AG09309 (cell line): ENCODE results near the gene WNT4.

ENCODE experiments used
- DNase-seq: peaks from one replicate; pipeline ENCODE4 v3.0.0-alpha.2; 2010; ENCODE audit warnings: low read depth
- H3K4me3 ChIP-seq: 2 replicates; pipeline ENCODE4 v1.5.1; 2011; ENCODE audit warnings: mild to moderate bottlenecking, low read depth, low read length, moderate library complexity; ENCODE audit not compliant: control insufficient read depth
- CTCF ChIP-seq: IDR thresholded peaks from 2 replicates; pipeline ENCODE4 v1.5.1; 2011; ENCODE audit warnings: mild to moderate bottlenecking, low read depth, low read length, inconsistent platforms; ENCODE audit not compliant: insufficient read depth, control insufficient read depth; ENCODE audit errors: missing control alignments

Gene WNT4

GRCh38 chr1:22176258-22176657 is 33.4 kb upstream of the WNT4 start:
- no peak for DNase-seq
- H3K4me3 ChIP-seq: no peak overlapping the region
- TF ChIP-seq CTCF: no peak

- no peak overlapping the region for H3K4me3 ChIP-seq
- DNase-seq: no peak
- no peak for TF ChIP-seq CTCF
Measured at GRCh38 chr1:22174446-22175220, 31.7 kb upstream of the WNT4 start.

DNA sequence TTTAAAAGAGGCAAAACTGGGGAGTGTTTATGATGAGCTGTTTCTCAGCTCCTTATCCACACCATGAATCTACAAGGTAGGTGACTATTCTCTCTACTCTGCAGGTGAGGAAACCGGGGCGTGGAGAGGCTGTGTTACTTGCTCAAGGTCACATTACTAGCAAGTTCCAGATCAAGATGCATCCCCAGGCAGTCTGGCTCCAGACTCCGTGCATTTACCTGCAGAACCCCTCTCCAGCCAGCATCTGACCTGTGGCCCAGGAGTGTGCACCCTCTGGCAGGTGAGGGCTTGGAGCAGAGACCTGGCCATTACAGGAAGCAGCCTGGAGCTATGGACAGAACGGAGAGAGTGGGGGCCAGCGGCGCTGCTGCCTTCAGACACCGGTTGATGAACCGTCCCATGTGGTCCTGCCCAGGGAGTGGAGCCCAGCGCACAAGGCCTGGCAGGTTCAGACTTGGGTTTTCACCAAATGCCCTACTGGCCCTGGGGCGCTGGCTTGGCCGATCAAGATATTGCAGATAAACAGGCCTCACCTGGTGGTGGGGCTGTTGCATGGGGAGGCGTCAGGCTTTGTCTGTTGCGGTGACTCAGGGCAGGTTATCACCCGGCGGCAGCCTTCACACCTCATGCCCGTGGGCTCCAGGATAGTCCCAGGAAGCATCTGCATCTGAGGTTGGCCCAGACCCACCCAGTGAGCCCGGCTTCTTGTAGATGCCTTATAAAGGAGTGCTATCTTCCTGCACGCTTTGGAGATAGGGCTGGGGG is 29.2 kb upstream of the WNT4 start:
- H3K4me3 ChIP-seq: no peak overlapping the region
- no peak for DNase-seq
- TF ChIP-seq CTCF: no peak

DNA sequence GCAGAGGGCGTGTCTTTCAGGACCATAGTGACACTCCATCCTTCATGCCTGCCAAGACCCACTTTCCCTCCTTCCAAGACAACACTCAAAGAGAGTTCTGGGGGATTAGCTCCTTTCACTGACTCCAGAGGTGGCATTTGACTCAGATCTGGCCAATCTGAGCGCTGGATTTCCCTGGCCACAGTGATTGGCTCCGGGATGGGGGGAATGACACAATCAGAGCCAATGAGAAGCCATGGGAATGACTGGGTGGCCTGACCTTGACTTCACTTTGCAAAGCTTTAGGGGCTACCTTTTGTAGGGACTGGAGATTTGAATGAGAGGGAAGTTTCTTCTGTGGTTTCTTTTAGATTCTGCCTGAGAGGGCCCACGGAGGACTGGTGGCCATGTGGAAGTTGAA is 26.9 kb upstream of the WNT4 start:
- no peak overlapping the region for H3K4me3 ChIP-seq
- TF ChIP-seq CTCF: no peak

GRCh38 chr1:22168412-22168973 is 25.6 kb upstream of the WNT4 start:
- H3K4me3 ChIP-seq: no peak overlapping the region
- no peak for DNase-seq
- no peak for TF ChIP-seq CTCF

More for the DNA sequence above, 26.9 kb upstream of the WNT4 start:
- no peak for DNase-seq

DNA sequence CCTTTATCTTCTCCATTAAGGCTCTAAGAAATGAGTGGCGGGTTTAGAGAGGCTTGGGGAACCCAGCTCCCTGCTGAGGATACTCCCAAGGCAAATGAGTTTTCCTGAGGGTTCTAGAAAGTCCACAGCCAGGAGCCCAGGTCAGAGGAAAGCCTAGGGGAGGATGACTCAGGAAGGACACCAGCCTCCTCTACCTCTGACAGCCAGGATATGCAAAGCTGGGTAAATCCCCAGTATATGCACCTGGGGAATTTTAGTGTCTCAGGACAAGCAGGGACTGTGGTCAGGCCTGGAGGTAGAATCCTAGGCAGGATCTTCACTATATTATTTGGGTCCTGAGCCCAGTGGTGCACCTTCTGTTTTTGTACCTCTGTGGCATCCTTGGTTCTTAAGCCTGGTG is 23.5 kb upstream of the WNT4 start:
- no peak overlapping the region for H3K4me3 ChIP-seq
- no peak for DNase-seq
- TF ChIP-seq CTCF: no peak
